ENCODE measurements around the gene ADSS1.
"Not testable (repeated sequence)": the region's sequence is repeated elsewhere in the genome, so short reads cannot be mapped to it uniquely, and the experiment has no call there.

ADSS1 gene

GRCh38 chr14:104718147-104718546 lies 5.9 kb upstream of the ADSS1 start:
- DNase-seq: no peak

- no peak for DNase-seq
These were observed 5.2 kb upstream of the ADSS1 start for GRCh38 chr14:104718871-104719270.

GRCh38 chr14:104719343-104719742 lies 4.7 kb upstream of the ADSS1 start:
- DNase-seq: no peak

- DNase-seq: no peak
These were observed 2.3 kb upstream of the ADSS1 start for GRCh38 chr14:104721505-104722431.

- no peak for DNase-seq
These were observed 935 bp upstream of the ADSS1 start for GRCh38 chr14:104722938-104723650.

GRCh38 chr14:104724407-104724980 lies 465 bp downstream of the ADSS1 start:
- DNase-seq: no peak

GRCh38 chr14:104724981-104725771 lies 1.1 kb downstream of the ADSS1 start:
- peak; percentile 70 for DNase-seq

GRCh38 chr14:104725772-104726548 lies 1.9 kb downstream of the ADSS1 start:
- DNase-seq: no peak

- no peak for DNase-seq
These were observed 2.8 kb downstream of the ADSS1 start for GRCh38 chr14:104726600-104727451.

- no peak for DNase-seq
These were observed 4.6 kb downstream of the ADSS1 start for GRCh38 chr14:104728631-104729030.

- DNase-seq: not testable (repeated sequence)
These were observed 5.3 kb downstream of the ADSS1 start for GRCh38 chr14:104729176-104729834.

GRCh38 chr14:104729835-104730181 lies 5.8 kb downstream of the ADSS1 start:
- no peak for DNase-seq

GRCh38 chr14:104730487-104730886 lies 6.5 kb downstream of the ADSS1 start:
- DNase-seq: no peak

GRCh38 chr14:104731320-104732294 lies 7.6 kb downstream of the ADSS1 start:
- DNase-seq: no peak

- DNase-seq: no peak
These were observed 8.4 kb downstream of the ADSS1 start for GRCh38 chr14:104732355-104732804.

GRCh38 chr14:104732931-104733681 lies 9.1 kb downstream of the ADSS1 start:
- no peak for DNase-seq

GRCh38 chr14:104734051-104734587 lies 10.1 kb downstream of the ADSS1 start:
- DNase-seq: no peak

- no peak for DNase-seq
These were observed 10.6 kb downstream of the ADSS1 start for GRCh38 chr14:104734601-104734990.
